Tibial artery (tissue), 4 donors: ENCODE measurements around the gene POLR2B.
"Not testable (repeated sequence)": the region's sequence is repeated elsewhere in the genome, so short reads cannot be mapped to it uniquely, and the experiment has no call there.

Experiments used
- DNase-seq, 2 donors: peaks; one replicate each; pipeline ENCODE4 v3.0.0-alpha.2; 2019
- H3K27ac ChIP-seq, 2 donors: fragments of 200-600 bp; sonication (generic) in 1 of 2; 1 replicate in 1 of 2; 2 replicates in 1 of 2; pipeline ENCODE4 v1.5.1; 2018 to 2019; ENCODE audit warnings: mild to moderate bottlenecking in 1 of 2
- H3K27me3 ChIP-seq, 2 donors: fragments of 200-600 bp; sonication (generic) in 1 of 2; one replicate each; pipeline versions ENCODE4 v1.5.1 to v1.6.0; 2016 to 2019
- H3K36me3 ChIP-seq, 3 donors: fragments of 200-600 bp; sonication (generic) in 2 of 3; one replicate each; pipeline ENCODE4 v1.5.1; 2016 to 2019; ENCODE audit warnings: mild to moderate bottlenecking in 2 of 3
- H3K4me1 ChIP-seq, 4 donors: fragments of 200-600 bp; sonication (generic) in 2 of 4; 1 replicate in 3 of 4; 2 replicates in 1 of 4; pipeline ENCODE4 v1.5.1; 2016 to 2019
- H3K4me3 ChIP-seq, 2 donors: fragments of 200-600 bp; sonication (generic) in 1 of 2; 1 replicate in 1 of 2; 2 replicates in 1 of 2; pipeline ENCODE4 v1.5.1; 2018 to 2019; ENCODE audit warnings: mild to moderate bottlenecking in 2 of 2
- H3K9me3 ChIP-seq, 3 donors: fragments of 200-600 bp; sonication (generic) in 1 of 3; one replicate each; pipeline ENCODE4 v1.5.1; 2016 to 2019
- CTCF ChIP-seq, 2 experiments: fragments of 200-600 bp in 1 of 2; fragments of 450-650 bp in 1 of 2; IDR thresholded peaks; one replicate each; pipeline ENCODE4 v1.5.1; 2017 to 2019; ENCODE audit warnings: antibody characterized with exemption in 2 of 2, mild to moderate bottlenecking in 1 of 2, moderate library complexity in 1 of 2
- intact Hi-C: fragments of 100-400 bp; cut with DNase I; formaldehyde crosslinking; loops from one replicate; pipeline ENCODE4 v1.15.0; 2023; ENCODE audit warnings: low total_unique reads

The POLR2B gene

GRCh38 chr4:57051095-57051494 is 72.4 kb downstream of the POLR2B start:
- H3K36me3 ChIP-seq, result no peaks in the 10 kb centered on the region
- H3K4me3 ChIP-seq, result no peak overlapping the region
- H3K27me3 ChIP-seq, result no peaks in the 10 kb centered on the region
- TF ChIP-seq CTCF (IDR thresholded peaks at IDR 0.05), result no peak
- H3K9me3 ChIP-seq, result no peaks in the 10 kb centered on the region
- intact Hi-C loops, result no loop called here
- peaks cover 0 to 99% (median 55%) of the 10 kb centered on the region in 4 donors for H3K4me1 ChIP-seq
- peak overlapping the region; percentile 61 to 82 for H3K27ac ChIP-seq
- DNase-seq, result no peak

- H3K9me3 ChIP-seq, result no peaks in the 10 kb centered on the region
- DNase-seq, result no peak
- no peaks in the 10 kb centered on the region for H3K36me3 ChIP-seq
- TF ChIP-seq CTCF (IDR thresholded peaks at IDR 0.05), result no peak
- intact Hi-C loops, result no loop called here
- H3K4me1 ChIP-seq, result peaks cover 0 to 99% (median 55%) of the 10 kb centered on the region in 4 donors
- peak overlapping the region; percentile 61 to 82 for H3K27ac ChIP-seq
- no peaks in the 10 kb centered on the region for H3K27me3 ChIP-seq
- H3K4me3 ChIP-seq, result no peak overlapping the region
These were observed 72.8 kb downstream of the POLR2B start for GRCh38 chr4:57051524-57051923.

- intact Hi-C loops, result no loop called here
- peak overlapping the region; percentile 54 to 82 for H3K27ac ChIP-seq
These were observed 74.8 kb downstream of the POLR2B start for GRCh38 chr4:57053508-57053907.

DNA sequence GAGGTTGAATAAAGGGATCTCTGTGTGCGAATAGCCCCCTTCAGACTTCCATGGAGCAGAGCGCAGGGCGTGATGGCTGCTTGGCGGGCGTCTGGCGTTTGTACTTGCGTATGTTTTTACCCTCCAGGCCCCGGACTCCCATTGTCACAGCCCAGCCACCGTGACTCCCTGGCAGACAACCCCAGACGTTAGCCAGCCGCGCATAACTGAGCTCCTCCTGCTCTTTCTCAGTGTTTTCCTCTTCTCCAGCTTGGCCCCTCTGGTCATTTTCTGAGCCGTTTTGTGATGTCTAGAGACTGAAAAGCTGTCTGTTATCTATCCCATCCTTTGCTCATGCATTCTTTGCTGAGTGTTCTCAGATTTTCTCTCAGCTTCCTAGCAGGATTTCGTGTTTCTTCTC is 77.2 kb downstream of the POLR2B start:
- intact Hi-C loops, result no loop called here
- DNase-seq, result peak in 1 of 2 donors; percentile 80
- Histone ChIP-seq H3K27me3 (no peaks in the 10 kb centered on the region), H3K9me3 (no peaks in the 10 kb centered on the region), H3K36me3 (no peaks in the 10 kb centered on the region), H3K27ac (peak overlapping the region; percentile 76 to 82), H3K4me1 (peaks cover 0 to 99% (median 55%) of the 10 kb centered on the region in 4 donors), H3K4me3 (peak overlapping the region in 1 of 2 donors; percentile 16)
- TF ChIP-seq CTCF (IDR thresholded peaks at IDR 0.05), result no peak

More at GRCh38 chr4:57053508-57053907, 74.8 kb downstream of the POLR2B start:
- no peak for DNase-seq
- TF ChIP-seq CTCF (IDR thresholded peaks at IDR 0.05), result no peak
- peaks cover 0 to 100% (median 64%) of the 10 kb centered on the region in 4 donors for H3K4me1 ChIP-seq
- H3K9me3 ChIP-seq, result no peaks in the 10 kb centered on the region
- no peak overlapping the region for H3K4me3 ChIP-seq
- H3K36me3 ChIP-seq, result no peaks in the 10 kb centered on the region
- H3K27me3 ChIP-seq, result no peaks in the 10 kb centered on the region

- Histone ChIP-seq H3K9me3 (no peaks in the 10 kb centered on the region), H3K27ac (peak overlapping the region; percentile 76 to 87), H3K4me1 (peaks cover 0 to 99% (median 69%) of the 10 kb centered on the region in 4 donors), H3K4me3 (no peak overlapping the region), H3K36me3 (no peaks in the 10 kb centered on the region), H3K27me3 (no peaks in the 10 kb centered on the region)
- no peak for DNase-seq
- TF ChIP-seq CTCF (IDR thresholded peaks at IDR 0.05), result no peak
- intact Hi-C loops, result no loop called here
These were observed 81.4 kb downstream of the POLR2B start for GRCh38 chr4:57059890-57060716.

- H3K9me3 ChIP-seq, H3K4me3 ChIP-seq, H3K27me3 ChIP-seq, H3K36me3 ChIP-seq, DNase-seq, intact Hi-C loops: not testable (repeated sequence)
- peak overlapping the region; percentile 76 to 87 for H3K27ac ChIP-seq
- peaks cover 0 to 99% (median 68%) of the 10 kb centered on the region in 4 donors for H3K4me1 ChIP-seq
These were observed 82.0 kb downstream of the POLR2B start for GRCh38 chr4:57060717-57061067.
